SIG-M5 (cell line): ENCODE data around the gene MYBPC2.
"Not testable (repeated sequence)": the region's sequence is repeated elsewhere in the genome, so short reads cannot be mapped to it uniquely, and the experiment has no call there.

ENCODE experiments used
- DNase-seq: peaks from one replicate; lab custom pipeline; 2025; lab: John Stamatoyannopoulos, UW

Gene MYBPC2

GRCh38 chr19:50432221-50433028, at the start of gene MYBPC2:
MYBPC2 (plus strand) TSS chr19:50432892; CDS start chr19:50432954, 62 bp downstream.
- no peak for DNase-seq

- DNase-seq: no peak
Observed at GRCh38 chr19:50383001-50383851, 49.5 kb upstream of the MYBPC2 start.

GRCh38 chr19:50383852-50384684, 48.6 kb upstream of the MYBPC2 start, which contains the start of gene POLD1:
POLD1 (plus strand) TSS chr19:50384347; CDS start chr19:50398852, 14,505 bp downstream.
- peak; percentile 51 for DNase-seq

GRCh38 chr19:50384685-50385535, 47.8 kb upstream of the MYBPC2 start:
- no peak for DNase-seq

GRCh38 chr19:50387176-50387867, 45.4 kb upstream of the MYBPC2 start:
- DNase-seq: no peak

GRCh38 chr19:50387868-50388245, 44.8 kb upstream of the MYBPC2 start:
- no peak for DNase-seq

GRCh38 chr19:50390295-50390694, 42.4 kb upstream of the MYBPC2 start:
- DNase-seq: not testable (repeated sequence)

GRCh38 chr19:50390952-50391351, 41.7 kb upstream of the MYBPC2 start:
- not testable (repeated sequence) for DNase-seq

- no peak for DNase-seq
Observed at GRCh38 chr19:50392759-50393158, 39.9 kb upstream of the MYBPC2 start.

- no peak for DNase-seq
Observed at GRCh38 chr19:50393589-50393988, 39.1 kb upstream of the MYBPC2 start.

GRCh38 chr19:50394017-50394416, 38.7 kb upstream of the MYBPC2 start:
- no peak for DNase-seq

GRCh38 chr19:50398675-50399367, 33.9 kb upstream of the MYBPC2 start:
- no peak for DNase-seq

- no peak for DNase-seq
Observed at GRCh38 chr19:50399368-50399745, 33.3 kb upstream of the MYBPC2 start.

- no peak for DNase-seq
Observed at GRCh38 chr19:50401605-50402450, 30.9 kb upstream of the MYBPC2 start.

- DNase-seq: no peak
Observed at GRCh38 chr19:50402544-50403301, 30.0 kb upstream of the MYBPC2 start.

- no peak for DNase-seq
Observed at GRCh38 chr19:50406156-50406820, 26.4 kb upstream of the MYBPC2 start.

GRCh38 chr19:50406829-50407228, 25.9 kb upstream of the MYBPC2 start:
- no peak for DNase-seq

GRCh38 chr19:50409347-50409746, 23.3 kb upstream of the MYBPC2 start:
- no peak for DNase-seq
